H9 (cell line): ENCODE results near the gene FRZB. TPM values are rescaled to one million over a fixed set of nuclear protein-coding genes. Genes with fewer than 3 reads are reported as not detected.

Experiments used
- DNase-seq: peaks from one replicate; pipeline ENCODE4 v3.0.0-alpha.2; 2017
- H2AFZ ChIP-seq: one replicate; pipeline ENCODE4 v1.6.1; 2013; ENCODE audit warnings: mild to moderate bottlenecking, low read length, control low read depth, moderate library complexity
- H2AK5ac ChIP-seq: 2 replicates; pipeline ENCODE4 v1.6.1; 2013; ENCODE audit warnings: low read length, control low read depth, mixed read lengths; ENCODE audit not compliant: insufficient read length
- H2BK120ac ChIP-seq: one replicate; pipeline ENCODE4 v1.6.1; 2013; ENCODE audit warnings: low read depth, mild to moderate bottlenecking, low read length, control low read depth, inconsistent platforms; ENCODE audit not compliant: poor library complexity, severe bottlenecking
- H2BK12ac ChIP-seq: 2 replicates; pipeline ENCODE4 v1.6.1; 2013; ENCODE audit warnings: low read length, control low read depth, mixed read lengths, low read depth; ENCODE audit not compliant: insufficient read length
- H2BK15ac ChIP-seq: 2 replicates; pipeline ENCODE4 v1.6.1; 2013; ENCODE audit warnings: low read depth, low read length, control low read depth
- H2BK20ac ChIP-seq: one replicate; pipeline ENCODE4 v1.6.1; 2013; ENCODE audit warnings: low read depth, mild to moderate bottlenecking, low read length, control low read depth, inconsistent platforms; ENCODE audit not compliant: poor library complexity, severe bottlenecking
- H2BK5ac ChIP-seq: 2 replicates; pipeline ENCODE4 v1.6.1; 2013; ENCODE audit warnings: low read length, control low read depth, mixed read lengths; ENCODE audit not compliant: insufficient read length
- H3K14ac ChIP-seq: 2 replicates; pipeline ENCODE4 v1.6.1; 2013; ENCODE audit warnings: low read length, control low read depth; ENCODE audit not compliant: insufficient read depth
- H3K18ac ChIP-seq: 2 replicates; pipeline ENCODE4 v1.6.1; 2013; ENCODE audit warnings: low read depth, mild to moderate bottlenecking, mixed read lengths, low read length, control low read depth; ENCODE audit not compliant: insufficient read length
- H3K23ac ChIP-seq: 2 replicates; pipeline ENCODE4 v1.6.1; 2013; ENCODE audit warnings: low read length, control low read depth, mixed read lengths, low read depth; ENCODE audit not compliant: insufficient read length
- H3K23me2 ChIP-seq: 2 replicates; pipeline ENCODE4 v1.6.1; 2013; ENCODE audit warnings: low read depth, mild to moderate bottlenecking, mixed read lengths, low read length, control low read depth; ENCODE audit not compliant: insufficient read length, poor library complexity, severe bottlenecking
- H3K27ac ChIP-seq: 2 replicates; pipeline ENCODE4 v1.5.1; 2013; ENCODE audit warnings: low read length, control low read depth, mixed read lengths, low read depth; ENCODE audit not compliant: insufficient read length
- H3K27me3 ChIP-seq: 2 replicates; pipeline ENCODE4 v1.6.1; 2013; ENCODE audit warnings: low read length, control low read depth, inconsistent platforms; ENCODE audit not compliant: insufficient read depth
- H3K4ac ChIP-seq: 2 replicates; pipeline ENCODE4 v1.6.1; 2013; ENCODE audit warnings: low read depth, mild to moderate bottlenecking, control low read depth, inconsistent platforms, low read length, moderate library complexity
- H3K4me1 ChIP-seq: 2 replicates; pipeline ENCODE4 v1.6.1; 2013; ENCODE audit warnings: low read length, control low read depth, inconsistent platforms; ENCODE audit not compliant: insufficient read depth
- H3K4me2 ChIP-seq: 2 replicates; pipeline ENCODE4 v1.6.1; 2013; ENCODE audit warnings: low read length, control low read depth, mixed read lengths; ENCODE audit not compliant: insufficient read length, insufficient read depth
- H3K56ac ChIP-seq: 2 replicates; pipeline ENCODE4 v1.6.1; 2013; ENCODE audit warnings: low read depth, mild to moderate bottlenecking, mixed read lengths, low read length, control low read depth; ENCODE audit not compliant: insufficient read length
- H3K79me1 ChIP-seq: 2 replicates; pipeline ENCODE4 v1.6.1; 2013; ENCODE audit warnings: low read depth, mild to moderate bottlenecking, moderate library complexity, low read length, control low read depth, inconsistent platforms; ENCODE audit not compliant: insufficient read depth, poor library complexity, severe bottlenecking
- H3K79me2 ChIP-seq: 2 replicates; pipeline ENCODE4 v1.6.1; 2013; ENCODE audit warnings: low read length, control low read depth, inconsistent platforms; ENCODE audit not compliant: insufficient read depth
- H3K9ac ChIP-seq: 2 replicates; pipeline ENCODE4 v1.6.1; 2013; ENCODE audit warnings: low read length, control low read depth, mixed read lengths; ENCODE audit not compliant: insufficient read length; ENCODE audit errors: extremely low read depth
- H3K9me3 ChIP-seq: one replicate; pipeline ENCODE4 v1.6.1; 2013; ENCODE audit warnings: low read depth, low read length, inconsistent platforms; ENCODE audit not compliant: control insufficient read depth
- H3T11ph ChIP-seq: one replicate; pipeline ENCODE4 v1.6.1; 2013; ENCODE audit warnings: mild to moderate bottlenecking, low read length, control low read depth, inconsistent platforms
- H4K20me1 ChIP-seq: one replicate; pipeline ENCODE4 v1.6.1; 2013; ENCODE audit not compliant: control insufficient read depth, insufficient read length, insufficient read depth
- H4K5ac ChIP-seq: 2 replicates; pipeline ENCODE4 v1.6.1; 2013; ENCODE audit warnings: low read depth, mild to moderate bottlenecking, mixed read lengths, low read length, control low read depth; ENCODE audit not compliant: insufficient read length
- H4K8ac ChIP-seq: replicated peaks from 2 replicates; pipeline ENCODE4 v1.6.1; 2013; ENCODE audit warnings: low read length, control low read depth, mixed read lengths, low read depth; ENCODE audit not compliant: insufficient read length
- H4K91ac ChIP-seq: 2 replicates; pipeline ENCODE4 v1.6.1; 2013; ENCODE audit warnings: low read depth, mild to moderate bottlenecking, moderate library complexity, mixed read lengths, low read length, control low read depth; ENCODE audit not compliant: insufficient read length
- H3K27ac Mint-ChIP-seq, 3 experiments: 2 replicates in 2 of 3; 3 replicates in 1 of 3; pipeline ENCODE4 v1.8.0; 2020 to 2021; ENCODE audit warnings: mixed read lengths in 3 of 3, mild to moderate bottlenecking in 1 of 3, moderate library complexity in 1 of 3
- H3K27me3 Mint-ChIP-seq: 2 replicates; pipeline ENCODE4 v1.8.0; 2021; ENCODE audit warnings: low read depth, mild to moderate bottlenecking, moderate library complexity, mixed read lengths
- H3K36me3 Mint-ChIP-seq, 3 experiments: 2 replicates in 2 of 3; 3 replicates in 1 of 3; pipeline ENCODE4 v1.8.0; 2020 to 2021; ENCODE audit warnings: low read depth in 3 of 3, mixed read lengths in 3 of 3; ENCODE audit not compliant: insufficient read depth in 1 of 3
- H3K4me1 Mint-ChIP-seq, 2 experiments: 2 replicates each; pipeline ENCODE4 v1.8.0; 2020; ENCODE audit warnings: mixed read lengths in 2 of 2
- H3K4me3 Mint-ChIP-seq, 2 experiments: 2 replicates in 1 of 2; 3 replicates in 1 of 2; pipeline ENCODE4 v1.8.0; 2020 to 2021; ENCODE audit warnings: mild to moderate bottlenecking in 2 of 2, mixed read lengths in 2 of 2, moderate library complexity in 1 of 2
- H3K9me3 Mint-ChIP-seq, 2 experiments: 2 replicates in 1 of 2; 3 replicates in 1 of 2; pipeline ENCODE4 v1.8.0; 2020; ENCODE audit warnings: mild to moderate bottlenecking in 2 of 2, mixed read lengths in 2 of 2, moderate library complexity in 1 of 2
- CTCF ChIP-seq: fragments of 200-600 bp; sonication (generic); conservative IDR thresholded peaks from 3 replicates; pipeline ENCODE4 v1.8.0; 2021; ENCODE audit warnings: antibody characterized with exemption, mild to moderate bottlenecking
- total RNA-seq: library from RNA; stranded (reverse); gene quantifications from 2 replicates; pipeline ENCODE4 v1.2.1, GENCODE V29; 2021

Gene FRZB
- total RNA-seq, 1 experiment from 2014 or later = 1.1 TPM

- H2AK5ac ChIP-seq = no peak overlapping the region
- no peaks in the 10 kb centered on the region for H3K9me3 Mint-ChIP-seq
- H3K27me3 Mint-ChIP-seq = no peaks in the 10 kb centered on the region; the same call in 1 of the 2 replicates
- no peaks in the 10 kb centered on the region for H3K9me3 ChIP-seq
- H2AFZ ChIP-seq = no peak overlapping the region
- no peak overlapping the region for H3K56ac ChIP-seq
- no peak overlapping the region for H2BK20ac ChIP-seq
- H4K5ac ChIP-seq = no peak overlapping the region
- no peak overlapping the region for H2BK5ac ChIP-seq
- no peak for DNase-seq
- TF ChIP-seq CTCF = no peak
- no peaks in the 10 kb centered on the region; the same call in 1 of the 2 replicates for H3K4me1 ChIP-seq
- H4K20me1 ChIP-seq = no peaks in the 10 kb centered on the region
- H4K91ac ChIP-seq = no peak overlapping the region
- no peak overlapping the region for H3K27ac Mint-ChIP-seq
- no peak overlapping the region for H3K4ac ChIP-seq
- no peak overlapping the region for H2BK120ac ChIP-seq
- no peaks in the 10 kb centered on the region for H3K23me2 ChIP-seq
- no peak overlapping the region for H3K23ac ChIP-seq
- no peak overlapping the region for H3K4me3 Mint-ChIP-seq
- no peak overlapping the region for H3K9ac ChIP-seq
- no peak overlapping the region for H3K14ac ChIP-seq
- H3K27me3 ChIP-seq = no peaks in the 10 kb centered on the region
- no peaks in the 10 kb centered on the region for H3K79me2 ChIP-seq
- H3K18ac ChIP-seq = no peak overlapping the region
- H3K79me1 ChIP-seq = no peaks in the 10 kb centered on the region
- H3K4me1 Mint-ChIP-seq = peaks cover 10 to 11% of the 10 kb centered on the region in 2 experiments
- H3K4me2 ChIP-seq = no peak overlapping the region
- no peak overlapping the region for H4K8ac ChIP-seq
- no peak overlapping the region for H3K27ac ChIP-seq
- H3K36me3 Mint-ChIP-seq = peaks cover 0 to 15% (median 0%) of the 10 kb centered on the region in 3 experiments; a peak in 6 of 7 replicates
- H2BK15ac ChIP-seq = no peak overlapping the region
- no peak overlapping the region for H3T11ph ChIP-seq
- H2BK12ac ChIP-seq = no peak overlapping the region
Measured at GRCh38 chr2:182906454-182906853, 40.0 kb upstream of the FRZB start.
